Stomach (tissue), 4 donors: ENCODE results near the gene PTPRD.

Experiments used
- POLR2AphosphoS5 ChIP-seq, 3 donors: sonication (generic); formaldehyde crosslinking; IDR thresholded peaks; one replicate each; pipeline ENCODE4 v1.6.1; 2016; ENCODE audit warnings: antibody characterized with exemption in 3 of 3
- TF ChIP-seq, protein P1 (sequence below), 7 experiments: fragments of 450-650 bp in 4 of 7; fragments of 200-600 bp in 3 of 7; sonication (generic) in 3 of 7; IDR thresholded peaks; one replicate each; pipeline ENCODE4 v1.5.1; 2016 to 2019; ENCODE audit warnings: antibody characterized with exemption in 7 of 7, control low read depth in 2 of 7, mild to moderate bottlenecking in 1 of 7

DNA sequence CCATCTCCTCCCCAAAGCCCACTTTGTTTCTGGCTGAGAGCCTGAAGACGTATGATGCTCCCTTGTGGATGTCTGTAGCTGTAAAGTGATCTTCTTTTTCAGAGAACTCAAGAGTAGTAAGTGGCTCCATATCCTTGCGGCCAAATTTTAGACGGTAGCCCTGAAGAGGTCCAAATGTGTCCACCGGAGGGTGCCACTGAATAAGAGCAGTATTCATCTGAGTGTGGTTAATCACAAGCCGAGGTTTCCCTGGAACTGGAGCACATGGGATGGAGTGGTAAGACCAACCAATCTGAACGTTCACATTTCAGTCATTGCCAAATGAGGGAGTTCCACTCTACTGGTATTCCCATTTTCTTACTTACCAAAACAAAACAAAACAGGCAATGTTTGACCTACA, 2126.7 kb downstream of the PTPRD start:
- TF ChIP-seq, protein P1, sequence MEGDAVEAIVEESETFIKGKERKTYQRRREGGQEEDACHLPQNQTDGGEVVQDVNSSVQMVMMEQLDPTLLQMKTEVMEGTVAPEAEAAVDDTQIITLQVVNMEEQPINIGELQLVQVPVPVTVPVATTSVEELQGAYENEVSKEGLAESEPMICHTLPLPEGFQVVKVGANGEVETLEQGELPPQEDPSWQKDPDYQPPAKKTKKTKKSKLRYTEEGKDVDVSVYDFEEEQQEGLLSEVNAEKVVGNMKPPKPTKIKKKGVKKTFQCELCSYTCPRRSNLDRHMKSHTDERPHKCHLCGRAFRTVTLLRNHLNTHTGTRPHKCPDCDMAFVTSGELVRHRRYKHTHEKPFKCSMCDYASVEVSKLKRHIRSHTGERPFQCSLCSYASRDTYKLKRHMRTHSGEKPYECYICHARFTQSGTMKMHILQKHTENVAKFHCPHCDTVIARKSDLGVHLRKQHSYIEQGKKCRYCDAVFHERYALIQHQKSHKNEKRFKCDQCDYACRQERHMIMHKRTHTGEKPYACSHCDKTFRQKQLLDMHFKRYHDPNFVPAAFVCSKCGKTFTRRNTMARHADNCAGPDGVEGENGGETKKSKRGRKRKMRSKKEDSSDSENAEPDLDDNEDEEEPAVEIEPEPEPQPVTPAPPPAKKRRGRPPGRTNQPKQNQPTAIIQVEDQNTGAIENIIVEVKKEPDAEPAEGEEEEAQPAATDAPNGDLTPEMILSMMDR (IDR thresholded peaks at IDR 0.05): no peak
- no peak for TF ChIP-seq POLR2AphosphoS5 (IDR thresholded peaks at IDR 0.05)
